Pancreas (tissue), 10 donors: ENCODE measurements around the gene CHID1. TPM values are rescaled to one million over a fixed set of nuclear protein-coding genes. Genes with fewer than 3 reads are reported as not detected.

Source experiments
- ATAC-seq, 4 donors: fragments of 200-7000 bp; cut with Tn5 transposase; one replicate each; pipeline versions ENCODE4 v1.8.0 to v1.9.1; 2020; ENCODE audit warnings: mild to moderate bottlenecking in 4 of 4, moderate library complexity in 4 of 4
- DNase-seq, 6 donors: peaks; one replicate each; pipeline ENCODE4 v3.0.0-alpha.2; 2020
- FAIRE-seq: peaks from 2 replicates; lab custom pipeline; 2012; peaks lifted over from hg19 to GRCh38; lab: Jason Lieb, UNC
- H3K27ac ChIP-seq, 4 donors: fragments of 200-600 bp; sonication (generic); 1 replicate in 3 of 4; 2 replicates in 1 of 4; pipeline versions ENCODE4 v1.5.0 to v1.8.0; 2020
- H3K27me3 ChIP-seq, 4 donors: fragments of 200-600 bp; one replicate each; pipeline ENCODE4 v1.8.0; 2021
- H3K36me3 ChIP-seq, 3 donors: fragments of 200-600 bp; sonication (generic) in 1 of 3; one replicate each; pipeline versions ENCODE4 v1.5.0 to v1.8.0; 2020 to 2021
- H3K4me1 ChIP-seq, 3 donors: fragments of 200-600 bp; one replicate each; pipeline ENCODE4 v1.8.0; 2021
- H3K4me3 ChIP-seq, 4 donors: fragments of 200-600 bp; sonication (generic) in 2 of 4; one replicate each; pipeline versions ENCODE4 v1.5.0 to v1.8.0; 2020 to 2021
- H3K9me3 ChIP-seq, 4 donors: fragments of 200-600 bp; one replicate each; pipeline ENCODE4 v1.8.0; 2021
- CTCF ChIP-seq, 4 donors: fragments of 200-600 bp; sonication (generic) in 3 of 4; IDR thresholded peaks; one replicate each; pipeline versions ENCODE4 v1.5.0 to v1.8.0; 2021; ENCODE audit warnings: antibody characterized with exemption in 4 of 4
- WGBS, 2 donors: extraction: QIAGEN DNeasy Blood & Tissue Kit; methylation state at CpG; one replicate each; pipeline ENCODE4 v1.1.7; 2013; 5-methylcytosine and 5-hydroxymethylcytosine counted together
- intact Hi-C, 3 donors: fragments of 100-400 bp; cut with DNase I; formaldehyde crosslinking; loops; one replicate each; pipeline versions ENCODE4 v1.11.1 to v1.14.2; 2022
- polyA plus RNA-seq, 2 donors: library from polyadenylated mRNA; stranded (reverse); fragments of 200-250 nt; gene quantifications; one replicate each; pipeline ENCODE4 v1.2.3, GENCODE V29; 2013
- total RNA-seq, 6 donors: library from RNA; stranded (reverse); fragmentation: NEBNext Ultra II Directional in 4 of 6; extraction: Animal tissue kit (Norgen Biotek cat#: 25700) in 4 of 6; gene quantifications; one replicate each; pipeline versions ENCODE4 v1.2.1 to v1.2.4, GENCODE V29; 2021 to 2023
- donor health status: healthy with polysubstance abuse.
- donor health status: DM: no; HTN: no; CAD: no; lungs with moderate emphysema.
- donor health status: DM: no; HTN: no; CAD: no.
- donor health status: control.
- donor health status: control.
- donor health status: Bipolar disorder and iron deficiency.
- donor health status: DM: yes; HTN: yes; CAD: no.
- donor health status: DM: no; HTN: no; CAD: no.
- donor health status: DM: no; HTN: no; CAD: no.
- donor health status: DM: yes; HTN: yes; CAD: no.

CHID1 gene
- total RNA-seq = 10 to 100 TPM; 41.7 to 86.0 (median 63.1) TPM
- polyA plus RNA-seq = 10 to 100 TPM; 57.1 to 66.0 TPM

GRCh38 chr11:910589-911030, at the start of gene CHID1:
Gene CHID1 (minus strand): TSS chr11:910810. CDS start chr11:904816, 5,994 bp downstream.
- Histone ChIP-seq H3K9me3 (no peaks in the 10 kb centered on the region), H3K36me3 (no peaks in the 10 kb centered on the region), H3K4me1 (peaks cover 7 to 14% (median 8%) of the 10 kb centered on the region in 3 donors), H3K4me3 (peak within 1 kb of the TSS; percentile 70 to 91 (median 75)), H3K27me3 (no peaks in the 10 kb centered on the region), H3K27ac (peak within 1 kb of the TSS; percentile 65 to 86 (median 80))
- peak; percentile 85 to 95 (median 92) for DNase-seq
- 0 to 1% methylated on average over 11 to 59 of the region's 59 CpGs for WGBS, 2 donors
- intact Hi-C loops = no loop called here
- ATAC-seq = peak; percentile 91 to 94 (median 94)
- FAIRE-seq = no peak
- TF ChIP-seq CTCF (IDR thresholded peaks at IDR 0.05) = no peak

GRCh38 chr11:959608-960007, 49.0 kb upstream of the CHID1 start:
- H3K36me3 ChIP-seq = peaks cover 0 to 21% (median 0%) of the 10 kb centered on the region in 3 donors
- no peak for FAIRE-seq
- H3K9me3 ChIP-seq = no peaks in the 10 kb centered on the region
- H3K4me3 ChIP-seq = no peak overlapping the region
- H3K4me1 ChIP-seq = peaks cover 0 to 28% (median 16%) of the 10 kb centered on the region in 3 donors
- no peak for TF ChIP-seq CTCF (IDR thresholded peaks at IDR 0.05)
- ATAC-seq = peak in 3 of 4 donors; percentile 53 to 66 (median 53)
- intact Hi-C loops = no loop called here
- H3K27me3 ChIP-seq = no peaks in the 10 kb centered on the region
- H3K27ac ChIP-seq = peak overlapping the region; percentile 5 to 44 (median 17)
- WGBS, 2 donors = 69 to 71% methylated on average over 10 of the region's 10 CpGs
- peak in 1 of 6 donors; percentile 35 for DNase-seq

GRCh38 chr11:959027-959426, 48.4 kb upstream of the CHID1 start:
- intact Hi-C loops = no loop called here
- no peak for TF ChIP-seq CTCF (IDR thresholded peaks at IDR 0.05)
- no peaks in the 10 kb centered on the region for H3K27me3 ChIP-seq
- ATAC-seq (peak in 3 of 4 donors; percentile 21 to 36 (median 28)), DNase-seq (peak in 1 of 6 donors; percentile 18), FAIRE-seq (no peak)
- H3K4me1 ChIP-seq = peaks cover 0 to 34% (median 20%) of the 10 kb centered on the region in 3 donors
- H3K27ac ChIP-seq = peak overlapping the region in 3 of 4 donors; percentile 7 to 44 (median 27)
- WGBS, 2 donors = 62 to 71% methylated on average over 14 of the region's 14 CpGs
- H3K4me3 ChIP-seq = no peak overlapping the region
- peaks cover 0 to 21% (median 0%) of the 10 kb centered on the region in 3 donors for H3K36me3 ChIP-seq
- H3K9me3 ChIP-seq = no peaks in the 10 kb centered on the region

- peak in 1 of 6 donors; percentile 6 for DNase-seq
- no peaks in the 10 kb centered on the region for H3K27me3 ChIP-seq
- peaks cover 0 to 15% (median 0%) of the 10 kb centered on the region in 3 donors for H3K36me3 ChIP-seq
- no peak overlapping the region for H3K27ac ChIP-seq
- no peak for TF ChIP-seq CTCF (IDR thresholded peaks at IDR 0.05)
- no peak for ATAC-seq
- H3K9me3 ChIP-seq = no peaks in the 10 kb centered on the region
- no peak for FAIRE-seq
- intact Hi-C loops = no loop called here
- 93 to 95% methylated on average over 7 of the region's 7 CpGs for WGBS, 2 donors
- peaks cover 0 to 36% (median 23%) of the 10 kb centered on the region in 3 donors for H3K4me1 ChIP-seq
- no peak overlapping the region for H3K4me3 ChIP-seq
Observed at GRCh38 chr11:958101-958500, 47.5 kb upstream of the CHID1 start.
